Neural cell (in vitro differentiated cells): ENCODE results near the gene ATP13A5. TPM values are rescaled to one million over a fixed set of nuclear protein-coding genes. Genes with fewer than 3 reads are reported as not detected.

Experiments used
- H2AFZ ChIP-seq: fragments of 200-600, 300-800 bp; sonication (generic), shearing (Covaris generic); 2 replicates; pipeline ENCODE4 v1.6.0; 2014; ENCODE audit warnings: low read depth, mild to moderate bottlenecking, antibody characterized with exemption, low read length, moderate library complexity
- H3F3A ChIP-seq: fragments of 200-600 bp; shearing (Covaris generic); 2 replicates; pipeline ENCODE4 v1.6.1; 2016; ENCODE audit warnings: mild to moderate bottlenecking, moderate library complexity, mixed read lengths, antibody characterized with exemption, low read length; ENCODE audit not compliant: insufficient read depth, poor library complexity, severe bottlenecking
- H3K27ac ChIP-seq: fragments of 200-600, 300-800 bp; sonication (generic), shearing (Covaris generic); 2 replicates; pipeline ENCODE4 v1.5.1; 2014; ENCODE audit warnings: mild to moderate bottlenecking, low read length, moderate library complexity
- H3K27me3 ChIP-seq: fragments of 300-800, 200-600 bp; sonication (generic), shearing (Covaris generic); 2 replicates; pipeline ENCODE4 v1.6.0; 2014; ENCODE audit warnings: mild to moderate bottlenecking, low read depth, low read length, moderate library complexity; ENCODE audit not compliant: insufficient read depth
- H3K36me3 ChIP-seq: fragments of 300-800, 200-600 bp; sonication (generic), shearing (Covaris generic); 2 replicates; pipeline ENCODE4 v1.5.1; 2014; ENCODE audit warnings: mild to moderate bottlenecking, antibody characterized with exemption, low read length, moderate library complexity; ENCODE audit not compliant: insufficient read depth
- H3K4me2 ChIP-seq: fragments of 300-800, 200-600 bp; sonication (generic), shearing (Covaris generic); 2 replicates; pipeline ENCODE4 v1.6.0; 2014; ENCODE audit warnings: mild to moderate bottlenecking, low read length
- H3K4me3 ChIP-seq: fragments of 300-800, 200-600 bp; sonication (generic), shearing (Covaris generic); 2 replicates; pipeline ENCODE4 v1.5.1; 2014; ENCODE audit warnings: mild to moderate bottlenecking, low read length, moderate library complexity
- H3K79me2 ChIP-seq: fragments of 200-600 bp; shearing (Covaris generic); replicated peaks from 2 replicates; pipeline ENCODE4 v1.6.0; 2014; ENCODE audit warnings: mild to moderate bottlenecking, low read length, moderate library complexity; ENCODE audit not compliant: insufficient read depth
- H3K9ac ChIP-seq: fragments of 300-800, 200-600 bp; sonication (generic), shearing (Covaris generic); 2 replicates; pipeline ENCODE4 v1.6.1; 2016; ENCODE audit warnings: mild to moderate bottlenecking, low read length, mixed read lengths
- H3K9me2 ChIP-seq: fragments of 200-600 bp; shearing (Covaris generic); 2 replicates; pipeline ENCODE4 v1.6.1; 2016; ENCODE audit warnings: mild to moderate bottlenecking, low read length, mixed read lengths; ENCODE audit not compliant: insufficient read depth
- H3K9me3 ChIP-seq: fragments of 200-600, 300-800 bp; sonication (generic), shearing (Covaris generic); 2 replicates; pipeline ENCODE4 v1.6.1; 2016; ENCODE audit warnings: mild to moderate bottlenecking, mixed run types, low read length, moderate library complexity, mixed read lengths
- H4K20me1 ChIP-seq: fragments of 200-600 bp; shearing (Covaris generic); 2 replicates; pipeline ENCODE4 v1.6.1; 2016; ENCODE audit warnings: mild to moderate bottlenecking, mixed run types; ENCODE audit not compliant: insufficient read depth
- EP300 ChIP-seq: fragments of 450-650 bp; conservative IDR thresholded peaks from 2 replicates; pipeline ENCODE4 v1.6.1; 2014; ENCODE audit warnings: antibody characterized with exemption, mild to moderate bottlenecking, moderate library complexity; ENCODE audit not compliant: poor library complexity, severe bottlenecking
- EZH2 ChIP-seq: fragments of 200-600, 300-800 bp; shearing (Covaris generic), sonication (generic); IDR thresholded peaks from 2 replicates; pipeline ENCODE4 v1.6.1; 2014; ENCODE audit warnings: antibody characterized with exemption, low read length, borderline replicate concordance, mild to moderate bottlenecking; ENCODE audit not compliant: insufficient read depth, poor library complexity, severe bottlenecking
- MXI1 ChIP-seq: fragments of 450-650 bp; conservative IDR thresholded peaks from 2 replicates; pipeline ENCODE4 v1.6.1; 2014; ENCODE audit warnings: antibody characterized with exemption, mild to moderate bottlenecking; ENCODE audit not compliant: poor library complexity, severe bottlenecking
- POLR2AphosphoS5 ChIP-seq: IDR thresholded peaks from 2 replicates; pipeline ENCODE4 v1.6.1; 2012
- RAD21 ChIP-seq: fragments of 450-650 bp; conservative IDR thresholded peaks from 2 replicates; pipeline ENCODE4 v1.6.1; 2014; ENCODE audit warnings: antibody characterized with exemption, mild to moderate bottlenecking, moderate library complexity
- REST ChIP-seq: IDR thresholded peaks from 2 replicates; pipeline ENCODE4 v1.6.1; 2012; ENCODE audit warnings: borderline replicate concordance
- SMC3 ChIP-seq: fragments of 450-650 bp; conservative IDR thresholded peaks from 2 replicates; pipeline ENCODE4 v1.6.1; 2014; ENCODE audit warnings: antibody characterized with exemption, mild to moderate bottlenecking, moderate library complexity; ENCODE audit not compliant: poor library complexity
- TAF1 ChIP-seq: IDR thresholded peaks from 2 replicates; pipeline ENCODE4 v1.6.1; 2012; ENCODE audit warnings: low read depth
- polyA plus RNA-seq: library from polyadenylated mRNA; depleted of rRNA; stranded (reverse); fragments of >200 nt; gene quantifications from 2 replicates; pipeline ENCODE4 v1.2.3, GENCODE V29; 2014
- TF ChIP-seq, protein P1 (sequence below): fragments of 450-650 bp; IDR thresholded peaks from 2 replicates; pipeline ENCODE4 v1.5.1; 2014; ENCODE audit warnings: antibody characterized with exemption, mild to moderate bottlenecking, moderate library complexity; ENCODE audit not compliant: poor library complexity, severe bottlenecking

Gene ATP13A5
- polyA plus RNA-seq, 1 donor from 2014 or later = 0.28 TPM

GRCh38 chr3:193270451-193270850 lies 108.1 kb downstream of the ATP13A5 start:
- H3K79me2 ChIP-seq = no peaks in the 10 kb centered on the region
- no peak overlapping the region for H2AFZ ChIP-seq
- TF ChIP-seq RAD21 = no peak
- TF ChIP-seq, protein P1, sequence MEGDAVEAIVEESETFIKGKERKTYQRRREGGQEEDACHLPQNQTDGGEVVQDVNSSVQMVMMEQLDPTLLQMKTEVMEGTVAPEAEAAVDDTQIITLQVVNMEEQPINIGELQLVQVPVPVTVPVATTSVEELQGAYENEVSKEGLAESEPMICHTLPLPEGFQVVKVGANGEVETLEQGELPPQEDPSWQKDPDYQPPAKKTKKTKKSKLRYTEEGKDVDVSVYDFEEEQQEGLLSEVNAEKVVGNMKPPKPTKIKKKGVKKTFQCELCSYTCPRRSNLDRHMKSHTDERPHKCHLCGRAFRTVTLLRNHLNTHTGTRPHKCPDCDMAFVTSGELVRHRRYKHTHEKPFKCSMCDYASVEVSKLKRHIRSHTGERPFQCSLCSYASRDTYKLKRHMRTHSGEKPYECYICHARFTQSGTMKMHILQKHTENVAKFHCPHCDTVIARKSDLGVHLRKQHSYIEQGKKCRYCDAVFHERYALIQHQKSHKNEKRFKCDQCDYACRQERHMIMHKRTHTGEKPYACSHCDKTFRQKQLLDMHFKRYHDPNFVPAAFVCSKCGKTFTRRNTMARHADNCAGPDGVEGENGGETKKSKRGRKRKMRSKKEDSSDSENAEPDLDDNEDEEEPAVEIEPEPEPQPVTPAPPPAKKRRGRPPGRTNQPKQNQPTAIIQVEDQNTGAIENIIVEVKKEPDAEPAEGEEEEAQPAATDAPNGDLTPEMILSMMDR = no peak
- no peak for TF ChIP-seq MXI1
- no peak for TF ChIP-seq SMC3
- no peak for TF ChIP-seq EP300
- TF ChIP-seq POLR2AphosphoS5 = no peak
- TF ChIP-seq REST = no peak
- TF ChIP-seq TAF1 = no peak
- no peak for TF ChIP-seq EZH2
- H3K9me2 ChIP-seq = no peaks in the 10 kb centered on the region
- H3F3A ChIP-seq = no peaks in the 10 kb centered on the region
- no peaks in the 10 kb centered on the region for H4K20me1 ChIP-seq
- no peak overlapping the region for H3K27ac ChIP-seq
- no peak overlapping the region for H3K9ac ChIP-seq
- no peaks in the 10 kb centered on the region for H3K9me3 ChIP-seq
- H3K4me3 ChIP-seq = no peak overlapping the region
- no peak overlapping the region for H3K4me2 ChIP-seq
- H3K27me3 ChIP-seq = no peaks in the 10 kb centered on the region
- H3K36me3 ChIP-seq = no peaks in the 10 kb centered on the region

DNA sequence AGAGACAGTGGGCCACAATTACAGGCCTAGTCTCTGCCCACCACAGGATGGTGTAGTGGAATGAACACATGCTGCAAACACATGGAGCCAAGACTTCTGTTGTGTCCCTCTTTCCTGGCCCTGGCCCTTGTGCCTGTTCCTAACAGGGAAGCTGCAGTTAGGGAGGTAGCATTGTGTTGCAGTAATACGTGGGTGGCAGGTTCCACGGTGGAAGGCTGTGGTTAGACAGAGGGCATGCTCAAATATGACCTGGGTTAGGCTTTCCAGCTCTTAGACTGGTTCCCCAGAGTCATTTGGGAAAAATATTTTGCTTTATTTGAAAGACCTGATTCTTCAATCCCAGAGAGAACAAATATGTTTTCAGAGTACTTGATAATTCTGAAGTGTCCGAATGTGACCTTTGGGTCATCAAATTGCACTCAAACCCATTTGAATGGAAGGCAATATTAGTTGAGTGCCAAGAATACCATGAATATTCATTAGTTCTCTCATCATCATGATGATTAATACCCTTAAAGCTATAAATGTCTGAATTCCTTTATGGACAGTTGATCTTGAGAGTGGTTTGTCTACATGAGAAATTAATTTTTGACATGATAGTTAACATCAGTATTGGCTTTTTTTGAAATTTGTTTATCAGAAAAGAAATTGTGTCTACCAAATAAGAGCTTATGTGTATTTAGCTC lies 109.1 kb downstream of the ATP13A5 start:
- no peak overlapping the region for H3K4me3 ChIP-seq
- no peaks in the 10 kb centered on the region for H3K36me3 ChIP-seq
- no peaks in the 10 kb centered on the region for H4K20me1 ChIP-seq
- H3F3A ChIP-seq = no peaks in the 10 kb centered on the region
- H2AFZ ChIP-seq = no peak overlapping the region
- no peaks in the 10 kb centered on the region for H3K27me3 ChIP-seq
- no peak overlapping the region for H3K9ac ChIP-seq
- no peaks in the 10 kb centered on the region for H3K79me2 ChIP-seq
- H3K9me2 ChIP-seq = no peaks in the 10 kb centered on the region
- no peak overlapping the region for H3K4me2 ChIP-seq
- H3K9me3 ChIP-seq = no peaks in the 10 kb centered on the region
- TF ChIP-seq TAF1 (no peak), EZH2 (no peak)
- TF ChIP-seq, protein P1 = no peak
- no peak overlapping the region for H3K27ac ChIP-seq
